Measurements from ENCODE around the gene VWA2. TPM values are rescaled to one million over a fixed set of nuclear protein-coding genes. Genes with fewer than 3 reads are reported as not detected.

VWA2 gene
- total RNA-seq, 2 experiments from 2014 or later = not detected

- Mint-ChIP-seq H3K36me3 (ENCODE audit: low read depth) (peaks cover 51% of the 10 kb centered on the region), H3K4me1 (ENCODE audit: low read depth) (no peaks in the 10 kb centered on the region), H3K9me3 (peaks cover 10% of the 10 kb centered on the region), H3K27ac (no peak overlapping the region), H3K4me3 (no peak overlapping the region), H3K27me3 (no peaks in the 10 kb centered on the region)
- intact Hi-C loops (cut with DNase I, micrococcal nuclease) = no loop called here
- H3K27me3 ChIP-seq (ENCODE audit: control insufficient read depth in 1 of 2, insufficient read depth in 2 of 2, low read length in 2 of 2) = no peaks in the 10 kb centered on the region
- POLR2A ChIA-PET = no interaction called here
- no peak overlapping the region for H3K27ac ChIP-seq (ENCODE audit: low read depth in 1 of 2, low read length in 2 of 2)
- peaks cover 12% of the 10 kb centered on the region for H3K36me3 ChIP-seq (ENCODE audit: insufficient read depth, low read length)
- CTCF ChIA-PET = no interaction called here
- H3K4me3 ChIP-seq (ENCODE audit: low read length) = no peak overlapping the region
- ATAC-seq (ENCODE audit: poor library complexity) (no peak), DNase-seq (no peak)
- peaks cover 12 to 23% of the 10 kb centered on the region in 2 experiments for H3K9me3 ChIP-seq (ENCODE audit: control insufficient read depth in 1 of 2, insufficient read depth in 1 of 2, low read length in 2 of 2)
- TF ChIP-seq CTCF (IDR thresholded peaks at IDR 0.05) = no peak
- H3K4me1 ChIP-seq (ENCODE audit: insufficient read depth, low read length) = no peaks in the 10 kb centered on the region
These were observed 55.5 kb downstream of the VWA2 start for GRCh38 chr10:114294549-114294948.

GRCh38 chr10:114295393-114295792 lies 56.3 kb downstream of the VWA2 start:
- H3K36me3 ChIP-seq (ENCODE audit: insufficient read depth, low read length) = peaks cover 12% of the 10 kb centered on the region
- Mint-ChIP-seq H3K4me3 (no peak overlapping the region), H3K9me3 (peaks cover 10% of the 10 kb centered on the region), H3K4me1 (ENCODE audit: low read depth) (no peaks in the 10 kb centered on the region), H3K27ac (no peak overlapping the region), H3K27me3 (no peaks in the 10 kb centered on the region), H3K36me3 (ENCODE audit: low read depth) (peaks cover 57% of the 10 kb centered on the region)
- TF ChIP-seq CTCF (IDR thresholded peaks at IDR 0.05) = no peak
- ChIA-PET POLR2A (no interaction called here), CTCF (no interaction called here)
- DNase-seq (no peak), ATAC-seq (ENCODE audit: poor library complexity) (no peak)
- intact Hi-C loops (cut with DNase I, micrococcal nuclease) = loop anchor here in 1 of 2 experiments (1.0 kb wide), 1 partner anchor 36 kb away; no protein-coding TSS in a partner anchor
- no peak overlapping the region for H3K4me3 ChIP-seq (ENCODE audit: low read length)
- no peaks in the 10 kb centered on the region for H3K4me1 ChIP-seq (ENCODE audit: insufficient read depth, low read length)
- no peaks in the 10 kb centered on the region for H3K27me3 ChIP-seq (ENCODE audit: control insufficient read depth in 1 of 2, insufficient read depth in 2 of 2, low read length in 2 of 2)
- H3K27ac ChIP-seq (ENCODE audit: low read depth in 1 of 2, low read length in 2 of 2) = no peak overlapping the region
- peaks cover 12 to 23% of the 10 kb centered on the region in 2 experiments for H3K9me3 ChIP-seq (ENCODE audit: control insufficient read depth in 1 of 2, insufficient read depth in 1 of 2, low read length in 2 of 2)

- Histone ChIP-seq H3K4me1 (ENCODE audit: insufficient read depth, low read length) (no peaks in the 10 kb centered on the region), H3K36me3 (ENCODE audit: insufficient read depth, low read length) (peaks cover 12% of the 10 kb centered on the region), H3K4me3 (ENCODE audit: low read length) (no peak overlapping the region), H3K9me3 (ENCODE audit: control insufficient read depth in 1 of 2, insufficient read depth in 1 of 2, low read length in 2 of 2) (peaks cover 12 to 23% of the 10 kb centered on the region in 2 experiments), H3K27me3 (ENCODE audit: control insufficient read depth in 1 of 2, insufficient read depth in 2 of 2, low read length in 2 of 2) (no peaks in the 10 kb centered on the region), H3K27ac (ENCODE audit: low read depth in 1 of 2, low read length in 2 of 2) (no peak overlapping the region)
- Mint-ChIP-seq H3K27me3 (no peaks in the 10 kb centered on the region), H3K27ac (no peak overlapping the region), H3K9me3 (peaks cover 10% of the 10 kb centered on the region), H3K4me1 (ENCODE audit: low read depth) (no peaks in the 10 kb centered on the region), H3K36me3 (ENCODE audit: low read depth) (peaks cover 59% of the 10 kb centered on the region), H3K4me3 (no peak overlapping the region)
- no peak for DNase-seq
- intact Hi-C loops (cut with DNase I, micrococcal nuclease) = no loop called here
- no peak for TF ChIP-seq CTCF (IDR thresholded peaks at IDR 0.05)
- ATAC-seq (ENCODE audit: poor library complexity) = no peak
- ChIA-PET CTCF (no interaction called here), POLR2A (no interaction called here)
These were observed 58.2 kb downstream of the VWA2 start for GRCh38 chr10:114297136-114297705.

Data from CD4-positive, alpha-beta T cell (primary cell).